ENCODE measurements around the gene COL15A1.

Gene COL15A1

DNA sequence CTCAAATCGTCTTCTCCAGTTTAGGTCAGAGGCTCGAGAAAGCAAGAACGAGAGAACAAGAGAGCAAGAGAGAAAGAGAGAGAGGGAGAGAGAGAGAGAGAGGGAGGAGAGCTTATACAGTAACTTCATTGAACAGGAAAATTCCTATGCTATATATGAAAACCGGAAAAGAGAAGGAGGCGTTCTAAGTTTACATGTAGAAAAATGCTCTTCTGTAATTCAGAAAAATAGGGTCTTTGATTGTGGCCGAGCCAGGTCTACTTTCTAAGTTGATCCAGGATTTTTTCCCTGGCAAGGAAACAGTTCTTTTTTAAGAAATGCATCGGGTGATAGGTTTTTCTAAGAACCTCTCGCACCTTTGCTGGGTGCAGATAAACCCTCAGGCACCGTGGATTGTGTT lies 29.5 kb downstream of the COL15A1 start:
- Histone ChIP-seq H3K4me2 (ENCODE audit: low read depth, low read length, poor library complexity, severe bottlenecking) (no peak overlapping the region), H3K36me3 (ENCODE audit: insufficient read depth, low read length) (no peaks in the 10 kb centered on the region), H3F3A (ENCODE audit: low read depth) (no peaks in the 10 kb centered on the region), H3K9me2 (replicated peaks; ENCODE audit: low read depth, low read length) (no peaks in the 10 kb centered on the region), H3K4me3 (ENCODE audit: low read length, poor library complexity, severe bottlenecking) (no peak overlapping the region), H3K4me1 (ENCODE audit: insufficient read depth, low read length, poor library complexity, severe bottlenecking) (no peaks in the 10 kb centered on the region), H4K20me1 (ENCODE audit: insufficient read depth, low read length, poor library complexity, severe bottlenecking) (no peaks in the 10 kb centered on the region), H3K79me2 (ENCODE audit: insufficient read depth, low read length) (no peaks in the 10 kb centered on the region), H3K27me3 (ENCODE audit: insufficient read depth, low read length, poor library complexity, severe bottlenecking) (no peaks in the 10 kb centered on the region), H2AFZ (ENCODE audit: low read length) (no peak overlapping the region), H3K9me3 (ENCODE audit: insufficient read depth, low read depth, low read length) (no peaks in the 10 kb centered on the region), H3K9ac (ENCODE audit: low read depth, low read length, poor library complexity, severe bottlenecking) (no peak overlapping the region)
- no peak for TF ChIP-seq EZH2phosphoT487 (IDR thresholded peaks at IDR 0.05; ENCODE audit: borderline replicate concordance)
- TF ChIP-seq, protein P1, sequence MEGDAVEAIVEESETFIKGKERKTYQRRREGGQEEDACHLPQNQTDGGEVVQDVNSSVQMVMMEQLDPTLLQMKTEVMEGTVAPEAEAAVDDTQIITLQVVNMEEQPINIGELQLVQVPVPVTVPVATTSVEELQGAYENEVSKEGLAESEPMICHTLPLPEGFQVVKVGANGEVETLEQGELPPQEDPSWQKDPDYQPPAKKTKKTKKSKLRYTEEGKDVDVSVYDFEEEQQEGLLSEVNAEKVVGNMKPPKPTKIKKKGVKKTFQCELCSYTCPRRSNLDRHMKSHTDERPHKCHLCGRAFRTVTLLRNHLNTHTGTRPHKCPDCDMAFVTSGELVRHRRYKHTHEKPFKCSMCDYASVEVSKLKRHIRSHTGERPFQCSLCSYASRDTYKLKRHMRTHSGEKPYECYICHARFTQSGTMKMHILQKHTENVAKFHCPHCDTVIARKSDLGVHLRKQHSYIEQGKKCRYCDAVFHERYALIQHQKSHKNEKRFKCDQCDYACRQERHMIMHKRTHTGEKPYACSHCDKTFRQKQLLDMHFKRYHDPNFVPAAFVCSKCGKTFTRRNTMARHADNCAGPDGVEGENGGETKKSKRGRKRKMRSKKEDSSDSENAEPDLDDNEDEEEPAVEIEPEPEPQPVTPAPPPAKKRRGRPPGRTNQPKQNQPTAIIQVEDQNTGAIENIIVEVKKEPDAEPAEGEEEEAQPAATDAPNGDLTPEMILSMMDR (conservative IDR thresholded peaks at IDR 0.05; ENCODE audit: low read length), result no peak

DNA sequence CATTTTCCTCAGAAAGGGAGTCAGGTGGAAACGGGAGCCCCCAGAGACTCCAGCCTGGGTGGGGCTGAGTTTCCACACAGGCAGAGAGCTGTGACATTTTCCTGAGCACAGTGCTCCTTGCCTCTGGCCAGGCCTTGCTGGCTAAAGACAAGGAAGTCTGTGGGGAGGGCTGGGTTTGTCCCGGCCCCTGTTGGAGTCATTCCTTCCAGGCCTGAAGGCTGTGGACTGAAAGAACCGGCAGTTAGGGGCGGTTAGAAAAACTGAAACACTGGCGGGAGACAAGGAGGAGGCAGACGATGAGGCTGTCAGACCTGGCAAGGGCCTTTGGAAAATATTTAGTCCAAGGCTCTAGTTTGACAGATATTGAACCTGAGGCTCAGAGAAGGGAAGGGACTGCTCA lies 29.9 kb downstream of the COL15A1 start:
- Histone ChIP-seq H3K27me3 (ENCODE audit: insufficient read depth, low read length, poor library complexity, severe bottlenecking) (no peaks in the 10 kb centered on the region), H3K36me3 (ENCODE audit: insufficient read depth, low read length) (no peaks in the 10 kb centered on the region), H3F3A (ENCODE audit: low read depth) (no peaks in the 10 kb centered on the region), H3K9me3 (ENCODE audit: insufficient read depth, low read depth, low read length) (no peaks in the 10 kb centered on the region), H3K4me2 (ENCODE audit: low read depth, low read length, poor library complexity, severe bottlenecking) (no peak overlapping the region), H2AFZ (ENCODE audit: low read length) (no peak overlapping the region), H3K4me1 (ENCODE audit: insufficient read depth, low read length, poor library complexity, severe bottlenecking) (no peaks in the 10 kb centered on the region), H3K9ac (ENCODE audit: low read depth, low read length, poor library complexity, severe bottlenecking) (no peak overlapping the region), H3K4me3 (ENCODE audit: low read length, poor library complexity, severe bottlenecking) (no peak overlapping the region), H3K79me2 (ENCODE audit: insufficient read depth, low read length) (no peaks in the 10 kb centered on the region), H3K9me2 (replicated peaks; ENCODE audit: low read depth, low read length) (no peaks in the 10 kb centered on the region), H4K20me1 (ENCODE audit: insufficient read depth, low read length, poor library complexity, severe bottlenecking) (no peaks in the 10 kb centered on the region)
- TF ChIP-seq, protein P1 (conservative IDR thresholded peaks at IDR 0.05; ENCODE audit: low read length), result no peak
- TF ChIP-seq EZH2phosphoT487 (IDR thresholded peaks at IDR 0.05; ENCODE audit: borderline replicate concordance), result no peak

DNA sequence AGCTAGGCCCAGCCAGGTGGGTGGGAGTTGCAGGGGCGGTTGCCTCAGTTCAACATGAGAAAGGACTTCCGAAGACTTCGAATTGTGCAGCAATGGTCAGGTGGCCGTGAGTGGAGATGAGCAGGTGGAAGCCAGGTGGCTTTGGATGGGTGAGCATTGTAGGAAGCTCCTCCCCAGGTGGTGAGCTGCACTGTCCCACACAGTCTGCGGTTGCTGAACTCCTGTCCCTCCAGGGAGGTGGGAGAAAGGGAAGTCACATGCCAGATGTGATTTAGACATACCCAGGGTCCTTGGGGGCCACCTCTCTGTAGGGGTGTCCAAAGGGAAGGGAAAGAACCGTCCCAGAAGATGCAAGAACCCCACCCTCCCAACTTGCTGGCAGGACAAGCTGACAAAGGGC lies 30.4 kb downstream of the COL15A1 start:
- Histone ChIP-seq H3K79me2 (ENCODE audit: insufficient read depth, low read length) (no peaks in the 10 kb centered on the region), H3K4me2 (ENCODE audit: low read depth, low read length, poor library complexity, severe bottlenecking) (no peak overlapping the region), H2AFZ (ENCODE audit: low read length) (no peak overlapping the region), H3K9me3 (ENCODE audit: insufficient read depth, low read depth, low read length) (no peaks in the 10 kb centered on the region), H4K20me1 (ENCODE audit: insufficient read depth, low read length, poor library complexity, severe bottlenecking) (no peaks in the 10 kb centered on the region), H3K9ac (ENCODE audit: low read depth, low read length, poor library complexity, severe bottlenecking) (no peak overlapping the region), H3K36me3 (ENCODE audit: insufficient read depth, low read length) (no peaks in the 10 kb centered on the region), H3K4me1 (ENCODE audit: insufficient read depth, low read length, poor library complexity, severe bottlenecking) (no peaks in the 10 kb centered on the region), H3K4me3 (ENCODE audit: low read length, poor library complexity, severe bottlenecking) (no peak overlapping the region), H3K27me3 (ENCODE audit: insufficient read depth, low read length, poor library complexity, severe bottlenecking) (no peaks in the 10 kb centered on the region), H3F3A (ENCODE audit: low read depth) (no peaks in the 10 kb centered on the region), H3K9me2 (replicated peaks; ENCODE audit: low read depth, low read length) (no peaks in the 10 kb centered on the region)
- no peak for TF ChIP-seq EZH2phosphoT487 (IDR thresholded peaks at IDR 0.05; ENCODE audit: borderline replicate concordance)
- TF ChIP-seq, protein P1 (conservative IDR thresholded peaks at IDR 0.05; ENCODE audit: low read length), result no peak
